Neutrophil (primary cell): ENCODE data around the gene VPS72.

ENCODE experiments used
- H3K27ac ChIP-seq: fragments of 200-600 bp; sonication (generic); 2 replicates; pipeline ENCODE4 v1.5.1; 2016; ENCODE audit warnings: mild to moderate bottlenecking, moderate library complexity
- H3K27me3 ChIP-seq: fragments of 200-600 bp; sonication (generic); 2 replicates; pipeline ENCODE4 v1.6.0; 2016; ENCODE audit warnings: mild to moderate bottlenecking
- H3K36me3 ChIP-seq: fragments of 200-600 bp; sonication (generic); 2 replicates; pipeline ENCODE4 v1.5.1; 2017
- H3K4me1 ChIP-seq, 2 experiments: fragments of 200-600 bp in 1 of 2; sonication (generic) in 1 of 2; 1 replicate in 1 of 2; 2 replicates in 1 of 2; pipeline versions ENCODE4 v1.5.1 to v1.6.1; 2013 to 2016; ENCODE audit warnings: low read depth in 1 of 2, low read length in 1 of 2, mild to moderate bottlenecking in 1 of 2, moderate library complexity in 1 of 2; ENCODE audit not compliant: control insufficient read depth in 1 of 2, insufficient read depth in 1 of 2
- H3K4me3 ChIP-seq, 2 experiments: fragments of 200-600 bp in 1 of 2; sonication (generic) in 1 of 2; 1 replicate in 1 of 2; 2 replicates in 1 of 2; pipeline ENCODE4 v1.5.1; 2013 to 2016; ENCODE audit warnings: low read depth in 1 of 2, low read length in 1 of 2, mild to moderate bottlenecking in 1 of 2, moderate library complexity in 1 of 2
- H3K9me3 ChIP-seq: fragments of 200-600 bp; sonication (generic); 2 replicates; pipeline ENCODE4 v1.5.1; 2016
- CTCF ChIP-seq: fragments of 200-600 bp; sonication (generic); IDR thresholded peaks from 2 replicates; pipeline ENCODE4 v1.5.1; 2016; ENCODE audit warnings: antibody characterized with exemption

The VPS72 gene

GRCh38 chr1:151128800-151129199 lies 61.2 kb downstream of the VPS72 start:
- H3K36me3 ChIP-seq: no peaks in the 10 kb centered on the region
- H3K27me3 ChIP-seq: peaks cover 15% of the 10 kb centered on the region
- no peak overlapping the region for H3K4me3 ChIP-seq
- H3K4me1 ChIP-seq: peaks cover 11 to 13% of the 10 kb centered on the region in 2 experiments
- no peaks in the 10 kb centered on the region for H3K9me3 ChIP-seq
- no peak for TF ChIP-seq CTCF
- H3K27ac ChIP-seq: no peak overlapping the region
